ENCODE data around the gene SUPT3H. TPM values are rescaled to one million over a fixed set of nuclear protein-coding genes. Genes with fewer than 3 reads are reported as not detected.

Gene SUPT3H
- total and polyA plus RNA-seq, 2 of the 8 experiments (the other 6 are each of a cell fraction or from before 2014, with no cell fraction given) = 18.8 to 23.0 TPM

- H4K8ac ChIP-seq (ENCODE audit: extremely low read depth, insufficient read depth, low read length) = no peak overlapping the region
- H3K18ac ChIP-seq (ENCODE audit: extremely low read depth, low read length) = no peak overlapping the region
- WGBS, 2 experiments (ENCODE audit: extremely low coverage in 1 of 2, insufficient coverage in 1 of 2, insufficient read length in 1 of 2, insufficient replicate concordance in 2 of 2, low coverage in 1 of 2, low lambda C conversion rate in 2 of 2, missing lambda C conversion rate in 1 of 2) = 91% methylated on average over 6 of the region's 6 CpGs; no CpG with 5 or more reads in 1 of the 2 experiments
- no peak overlapping the region for H2BK120ac ChIP-seq (replicated peaks; ENCODE audit: low read depth, low read length)
- H3K79me2 ChIP-seq (ENCODE audit: control insufficient read depth in 1 of 2, insufficient read depth in 2 of 2, low read length in 2 of 2) = no peaks in the 10 kb centered on the region
- H3K4me2 ChIP-seq (ENCODE audit: insufficient read depth in 1 of 2, low read depth in 2 of 2, low read length in 2 of 2) = no peak overlapping the region
- no peaks in the 10 kb centered on the region for H3K36me3 ChIP-seq (ENCODE audit: control insufficient read depth in 2 of 4, insufficient read depth in 4 of 4, low read length in 3 of 4)
- DNase-seq (ENCODE audit: low read depth in 1 of 2, low spot score in 2 of 2) (no peak), FAIRE-seq (no peak)
- no peaks in the 10 kb centered on the region for H3K23me2 ChIP-seq (ENCODE audit: low read depth, low read length)
- H3K9ac ChIP-seq (replicated peaks in 1 of 4; ENCODE audit: extremely low read depth in 1 of 4, low read depth in 3 of 4, low read length in 3 of 4) = no peak overlapping the region
- no peak overlapping the region for H3K56ac ChIP-seq (replicated peaks; ENCODE audit: insufficient read length, low read depth, low read length)
- no peak overlapping the region for H3K23ac ChIP-seq (ENCODE audit: insufficient read length)
- no peak overlapping the region for H2BK20ac ChIP-seq (ENCODE audit: low read length)
- H4K20me1 ChIP-seq (replicated peaks in 1 of 2; ENCODE audit: control insufficient read depth in 1 of 2, insufficient read depth in 2 of 2, low read length in 2 of 2) = no peaks in the 10 kb centered on the region
- no peaks in the 10 kb centered on the region for H3K27me3 ChIP-seq (replicated peaks in 1 of 4; ENCODE audit: control insufficient read depth in 3 of 4, extremely low read depth in 1 of 4, insufficient read depth in 3 of 4, low read length in 3 of 4)
- H3K4me1 ChIP-seq (replicated peaks in 1 of 4; ENCODE audit: control insufficient read depth in 3 of 4, insufficient read depth in 4 of 4, low read length in 3 of 4) = no peaks in the 10 kb centered on the region; a peak in 1 of 7 replicates
- H2BK15ac ChIP-seq (ENCODE audit: low read length) = no peak overlapping the region
- H3K27ac ChIP-seq (ENCODE audit: low read depth, low read length) = no peak overlapping the region
- no peak overlapping the region for H3K4ac ChIP-seq (replicated peaks; ENCODE audit: insufficient read length, low read depth, low read length)
- H4K91ac ChIP-seq (replicated peaks; ENCODE audit: insufficient read length, low read length) = no peak overlapping the region
- H3K4me3 ChIP-seq (ENCODE audit: extremely low read depth in 1 of 4, insufficient read depth in 2 of 4, low read depth in 3 of 4, low read length in 4 of 4) = no peak overlapping the region
- H3K79me1 ChIP-seq (ENCODE audit: low read depth, low read length) = no peaks in the 10 kb centered on the region
- H2BK12ac ChIP-seq (ENCODE audit: low read depth, low read length) = no peak overlapping the region
- H3K14ac ChIP-seq (ENCODE audit: insufficient read length) = no peak overlapping the region
- CTCF ChIA-PET (ENCODE audit: partially characterized antibody) = interaction anchor here (0.9 kb wide), 2 partner anchors 163 to 487 kb away, joined by 3 read pairs; no protein-coding TSS in a partner anchor
- no peak overlapping the region for H2AK5ac ChIP-seq (ENCODE audit: low read depth, low read length)
- H2BK5ac ChIP-seq (ENCODE audit: low read depth, low read length) = no peak overlapping the region
- POLR2A ChIA-PET (ENCODE audit: partially characterized antibody) = no interaction called here
- no peaks in the 10 kb centered on the region for H3K9me3 ChIP-seq (ENCODE audit: insufficient read depth in 2 of 2, low read depth in 1 of 2, low read length in 1 of 2)
- no peak overlapping the region for H2AFZ ChIP-seq (ENCODE audit: low read length)
- H4K5ac ChIP-seq (ENCODE audit: insufficient read length, low read depth, low read length) = no peak overlapping the region
- TF ChIP-seq RBBP5 (IDR thresholded peaks at IDR 0.05; ENCODE audit: borderline replicate concordance, low read depth, low read length) (no peak), SAP30 (IDR thresholded peaks at IDR 0.05; ENCODE audit: insufficient read depth, insufficient replicate concordance, low read length) (no peak), JUN (IDR thresholded peaks at IDR 0.05; ENCODE audit: low read depth, low read length) (no peak), SIN3A (conservative IDR thresholded peaks at IDR 0.05 in 1 of 2, IDR thresholded peaks at IDR 0.05 in 1 of 2; ENCODE audit: low read depth in 1 of 2, low read length in 2 of 2) (no peak), CBX8 (IDR thresholded peaks at IDR 0.05; ENCODE audit: borderline replicate concordance, low read depth, low read length) (no peak), KDM4A (IDR thresholded peaks at IDR 0.05; ENCODE audit: low read depth, low read length, severe bottlenecking) (no peak), FOSL1 (IDR thresholded peaks at IDR 0.05; ENCODE audit: insufficient read depth, low read depth, low read length) (no peak), ZNF274 (IDR thresholded peaks at IDR 0.05; ENCODE audit: borderline replicate concordance, extremely low read depth, low read length) (no peak), TAF1 (IDR thresholded peaks at IDR 0.05; ENCODE audit: low read depth, low read length) (no peak), JUND (IDR thresholded peaks at IDR 0.05; ENCODE audit: low read length) (no peak), TEAD4 (IDR thresholded peaks at IDR 0.05; ENCODE audit: low read depth, low read length) (no peak), CBX5 (IDR thresholded peaks at IDR 0.05; ENCODE audit: low read depth, low read length) (no peak), CHD2 (IDR thresholded peaks at IDR 0.05; ENCODE audit: low read length) (no peak), MAX (IDR thresholded peaks at IDR 0.05) (no peak), SIRT6 (IDR thresholded peaks at IDR 0.05; ENCODE audit: low read length) (no peak)
These were observed 124.3 kb downstream of the SUPT3H start for GRCh38 chr6:45253453-45253852.
